ENCODE measurements around the gene CST1. TPM values are rescaled to one million over a fixed set of nuclear protein-coding genes. Genes with fewer than 3 reads are reported as not detected.

CST1 gene
- total RNA-seq, 1 experiment from 2014 or later, result 1.7 TPM

- no CpG with 5 or more reads among the region's 4 CpGs for WGBS (ENCODE audit: extremely low coverage, insufficient read length, low lambda C conversion rate)
- H3K27ac Mint-ChIP-seq, result no peak overlapping the region
- 0 out of 2 replicates have a peak, but pooled peaks cover 1% of the 10 kb centered on the region for H3K27me3 Mint-ChIP-seq (ENCODE audit: low read depth)
Observed at GRCh38 chr20:23702021-23702420, 48.7 kb downstream of the CST1 start.

More at GRCh38 chr20:23702021-23702420, 48.7 kb downstream of the CST1 start:
- Histone ChIP-seq H2BK120ac (ENCODE audit: low read depth, low read length, poor library complexity, severe bottlenecking) (no peak overlapping the region), H2AK5ac (ENCODE audit: insufficient read length, low read length) (no peak overlapping the region), H3K27ac (ENCODE audit: insufficient read length, low read depth, low read length) (no peak overlapping the region), H4K20me1 (ENCODE audit: control insufficient read depth, insufficient read depth, insufficient read length) (no peaks in the 10 kb centered on the region), H2AFZ (ENCODE audit: low read length) (no peak overlapping the region), H2BK20ac (ENCODE audit: low read depth, low read length, poor library complexity, severe bottlenecking) (no peak overlapping the region), H4K5ac (ENCODE audit: insufficient read length, low read depth, low read length) (no peak overlapping the region), H3K56ac (ENCODE audit: insufficient read length, low read depth, low read length) (no peak overlapping the region), H3K4me2 (ENCODE audit: insufficient read depth, insufficient read length, low read length) (no peak overlapping the region), H2BK15ac (ENCODE audit: low read depth, low read length) (no peak overlapping the region), H4K8ac (replicated peaks; ENCODE audit: insufficient read length, low read depth, low read length) (no peak overlapping the region), H3K4me1 (ENCODE audit: insufficient read depth, low read length) (no peaks in the 10 kb centered on the region), H3K18ac (ENCODE audit: insufficient read length, low read depth, low read length) (no peak overlapping the region), H3K14ac (ENCODE audit: insufficient read depth, low read length) (no peak overlapping the region), H3K27me3 (ENCODE audit: insufficient read depth, low read length) (no peaks in the 10 kb centered on the region), H3K79me2 (ENCODE audit: insufficient read depth, low read length) (no peaks in the 10 kb centered on the region), H2BK5ac (ENCODE audit: insufficient read length, low read length) (no peak overlapping the region), H3K9ac (ENCODE audit: extremely low read depth, insufficient read length, low read length) (no peak overlapping the region), H3K23me2 (ENCODE audit: insufficient read length, low read depth, low read length, poor library complexity, severe bottlenecking) (no peaks in the 10 kb centered on the region), H4K91ac (ENCODE audit: insufficient read length, low read depth, low read length) (no peak overlapping the region), H3K23ac (ENCODE audit: insufficient read length, low read depth, low read length) (no peak overlapping the region), H3K4ac (ENCODE audit: low read depth, low read length) (no peak overlapping the region), H2BK12ac (ENCODE audit: insufficient read length, low read depth, low read length) (no peak overlapping the region), H3K79me1 (ENCODE audit: insufficient read depth, low read depth, low read length, poor library complexity, severe bottlenecking) (no peaks in the 10 kb centered on the region), H3K9me3 (ENCODE audit: control insufficient read depth, low read depth, low read length) (no peaks in the 10 kb centered on the region), H3T11ph (ENCODE audit: low read length) (no peak overlapping the region)
- Mint-ChIP-seq H3K36me3 (ENCODE audit: insufficient read depth in 1 of 3, low read depth in 3 of 3) (no peaks in the 10 kb centered on the region), H3K4me1 (peaks cover 0 to 7% of the 10 kb centered on the region in 2 experiments; a peak in 2 of 4 replicates), H3K4me3 (no peak overlapping the region), H3K9me3 (no peaks in the 10 kb centered on the region; a peak in 1 of 5 replicates)
- DNase-seq, result no peak
- no peak for TF ChIP-seq CTCF (conservative IDR thresholded peaks at IDR 0.05)
